Endodermal cell (in vitro differentiated cells): ENCODE measurements around the gene C1orf167. TPM values are rescaled to one million over a fixed set of nuclear protein-coding genes. Genes with fewer than 3 reads are reported as not detected.

Experiments
- DNase-seq: peaks from one replicate; pipeline ENCODE4 v3.0.0-alpha.2; 2017
- H3K27ac ChIP-seq: 2 replicates; pipeline ENCODE4 v1.5.1; 2013; ENCODE audit warnings: mild to moderate bottlenecking, low read depth, low read length, moderate library complexity
- H3K27me3 ChIP-seq: 2 replicates; pipeline ENCODE4 v1.6.1; 2013; ENCODE audit warnings: mild to moderate bottlenecking, low read length, moderate library complexity; ENCODE audit not compliant: insufficient read depth, control insufficient read depth, poor library complexity, severe bottlenecking
- H3K36me3 ChIP-seq: 2 replicates; pipeline ENCODE4 v1.7.0; 2013; ENCODE audit warnings: mild to moderate bottlenecking, low read length, moderate library complexity; ENCODE audit not compliant: control insufficient read depth, insufficient read depth
- H3K4me1 ChIP-seq: one replicate; pipeline ENCODE4 v1.7.0; 2013; ENCODE audit warnings: low read length; ENCODE audit not compliant: control insufficient read depth, insufficient read depth
- H3K4me3 ChIP-seq: 2 replicates; pipeline ENCODE4 v1.5.1; 2013; ENCODE audit warnings: mild to moderate bottlenecking, low read length, moderate library complexity
- H3K9ac ChIP-seq: 2 replicates; pipeline ENCODE4 v1.6.1; 2013; ENCODE audit warnings: mild to moderate bottlenecking, low read length, moderate library complexity; ENCODE audit not compliant: poor library complexity, severe bottlenecking; ENCODE audit errors: extremely low read depth
- H3K9me3 ChIP-seq: 2 replicates; pipeline ENCODE4 v1.6.1; 2013; ENCODE audit warnings: mild to moderate bottlenecking, low read length, moderate library complexity; ENCODE audit not compliant: control insufficient read depth
- H3K27ac Mint-ChIP-seq: 2 replicates; pipeline ENCODE4 v1.8.0; 2020; ENCODE audit warnings: mixed read lengths
- H3K27me3 Mint-ChIP-seq: 2 replicates; pipeline ENCODE4 v1.8.0; 2021; ENCODE audit warnings: mild to moderate bottlenecking, mixed read lengths; ENCODE audit not compliant: insufficient read depth
- H3K36me3 Mint-ChIP-seq: 2 replicates; pipeline ENCODE4 v1.8.0; 2020; ENCODE audit warnings: low read depth, mixed read lengths
- H3K4me1 Mint-ChIP-seq: 2 replicates; pipeline ENCODE4 v1.8.0; 2020; ENCODE audit warnings: mixed read lengths
- H3K4me3 Mint-ChIP-seq: 2 replicates; pipeline ENCODE4 v1.8.0; 2020; ENCODE audit warnings: mild to moderate bottlenecking, moderate library complexity, mixed read lengths
- H3K9me3 Mint-ChIP-seq: 2 replicates; pipeline ENCODE4 v1.8.0; 2020; ENCODE audit warnings: mild to moderate bottlenecking, mixed read lengths
- CTCF ChIP-seq: fragments of 200-600 bp; sonication (generic); conservative IDR thresholded peaks from 2 replicates; pipeline ENCODE4 v1.5.0; 2021; ENCODE audit warnings: antibody characterized with exemption, mild to moderate bottlenecking
- WGBS, 2 experiments: methylation state at CpG; one replicate each; pipeline versions ENCODE4 v1.1.5 to v1.1.7; 2013; ENCODE audit warnings: missing lambda C conversion rate in 2 of 2, mixed read lengths in 1 of 2; ENCODE audit not compliant: insufficient coverage in 1 of 2, insufficient read length in 1 of 2; 5-methylcytosine and 5-hydroxymethylcytosine counted together
- total RNA-seq, 2 donors: library from RNA; stranded (reverse); fragmentation: NEBNext Ultra II Directional in 1 of 2; extraction: Animal tissue kit (Norgen Biotek cat#: 25700) in 1 of 2; gene quantifications; 2 replicates in 1 of 2; 3 replicates in 1 of 2; pipeline ENCODE4 v1.2.1, GENCODE V29; 2021

Gene C1orf167
- total RNA-seq, 2 donors from 2014 or later, result 0.95 to 1.4 TPM

GRCh38 chr1:11804666-11805421, 42.9 kb downstream of the C1orf167 start:
- TF ChIP-seq CTCF, result no peak
- Mint-ChIP-seq H3K27ac (peak overlapping the region; percentile 88), H3K27me3 (no peaks in the 10 kb centered on the region), H3K4me1 (peaks cover 37% of the 10 kb centered on the region), H3K36me3 (peaks cover 30% of the 10 kb centered on the region), H3K9me3 (no peaks in the 10 kb centered on the region), H3K4me3 (peak overlapping the region; percentile 97)
- peak overlapping the region; percentile 84 for H3K9ac ChIP-seq
- 12% methylated on average over 7 to 17 of the region's 17 CpGs for WGBS, 2 experiments
- DNase-seq, result no peak
- H3K4me3 ChIP-seq, result peak overlapping the region; percentile 98
- H3K27ac ChIP-seq, result peak overlapping the region; percentile 72
- no peaks in the 10 kb centered on the region for H3K27me3 ChIP-seq
- H3K4me1 ChIP-seq, result peaks cover 18% of the 10 kb centered on the region
- peaks cover 37% of the 10 kb centered on the region for H3K36me3 ChIP-seq
- no peaks in the 10 kb centered on the region for H3K9me3 ChIP-seq

GRCh38 chr1:11805422-11806306, 43.7 kb downstream of the C1orf167 start, which contains the start of the genes CLCN6 and MTHFR:
Gene CLCN6 (plus strand): TSS chr1:11806191. CDS start chr1:11806263, 72 bp downstream.
Gene MTHFR (minus strand): TSS chr1:11805964. CDS start chr1:11803116, 2,848 bp downstream.
- H3K4me3 Mint-ChIP-seq, result peak within 1 kb of the TSS; percentile 97

More at GRCh38 chr1:11805422-11806306, 43.7 kb downstream of the C1orf167 start, which contains the start of the genes CLCN6 and MTHFR:
- H3K9me3 ChIP-seq, result no peaks in the 10 kb centered on the region
- H3K27me3 ChIP-seq, result no peaks in the 10 kb centered on the region
- H3K27me3 Mint-ChIP-seq, result no peaks in the 10 kb centered on the region
- peak within 1 kb of the TSS; percentile 72 for H3K27ac ChIP-seq
- H3K9ac ChIP-seq, result peak within 1 kb of the TSS; percentile 84
- H3K4me1 Mint-ChIP-seq, result peaks cover 37% of the 10 kb centered on the region
- H3K4me1 ChIP-seq, result peaks cover 18% of the 10 kb centered on the region
- peak; percentile 100 for DNase-seq
- peaks cover 29% of the 10 kb centered on the region for H3K36me3 Mint-ChIP-seq
- no peaks in the 10 kb centered on the region for H3K9me3 Mint-ChIP-seq
- 0 to 1% methylated on average over 21 to 72 of the region's 72 CpGs for WGBS, 2 experiments
- H3K36me3 ChIP-seq, result peaks cover 37% of the 10 kb centered on the region
- TF ChIP-seq CTCF, result no peak
- peak within 1 kb of the TSS; percentile 99 for H3K27ac Mint-ChIP-seq
- H3K4me3 ChIP-seq, result peak within 1 kb of the TSS; percentile 98
